ENCODE data around the gene TPGS2. TPM values are rescaled to one million over a fixed set of nuclear protein-coding genes. Genes with fewer than 3 reads are reported as not detected.

Gene TPGS2
- total RNA-seq, 1 experiment from 2014 or later, result 93.3 TPM

- intact Hi-C loops (cut with micrococcal nuclease), result no loop called here
- Histone ChIP-seq H3K4me3 (replicated peaks in 1 of 2; ENCODE audit: low read depth in 1 of 2, low read length in 2 of 2) (no peak overlapping the region), H3K36me3 (ENCODE audit: control insufficient read depth in 1 of 2, insufficient read depth in 2 of 2, low read length in 2 of 2) (no peaks in the 10 kb centered on the region), H3K79me2 (ENCODE audit: insufficient read depth, low read length) (no peaks in the 10 kb centered on the region), H4K20me1 (ENCODE audit: insufficient read depth) (no peaks in the 10 kb centered on the region), H3K9me3 (ENCODE audit: control insufficient read depth in 1 of 2, insufficient read depth in 1 of 2, low read depth in 1 of 2, low read length in 2 of 2) (no peaks in the 10 kb centered on the region; a peak in 1 of 4 replicates), H3K4me2 (ENCODE audit: low read length) (no peak overlapping the region), H2AFZ (ENCODE audit: low read depth, low read length, poor library complexity, severe bottlenecking) (no peak overlapping the region), H3K9me2 (ENCODE audit: insufficient read depth) (no peaks in the 10 kb centered on the region), H3K4me1 (ENCODE audit: control insufficient read depth in 1 of 2, insufficient read depth in 2 of 2, low read length in 2 of 2) (peaks cover 0 to 3% of the 10 kb centered on the region in 2 experiments; a peak in 1 of 4 replicates), H3K27ac (ENCODE audit: low read depth, low read length) (no peak overlapping the region), H3K9ac (ENCODE audit: low read length) (no peak overlapping the region), H3K27me3 (ENCODE audit: insufficient read depth, low read length) (no peaks in the 10 kb centered on the region)
- ChIA-PET CTCF (no interaction called here), RAD21 (ENCODE audit: low non-redundant PET in 1 of 2, low total read pairs in 2 of 2, uncharacterized antibody in 2 of 2, unreplicated experiment in 2 of 2) (no interaction called here), POLR2A (no interaction called here)
- no peak for ATAC-seq
- no peak for DNase-seq (ENCODE audit: low read depth, low spot score)
- TF ChIP-seq CTCF (IDR thresholded peaks at IDR 0.05 in 2 of 3, conservative IDR thresholded peaks at IDR 0.05 in 1 of 3; ENCODE audit: borderline replicate concordance in 1 of 3, insufficient read depth in 1 of 3, low read depth in 2 of 3, low read length in 2 of 3) (no peak), SRF (IDR thresholded peaks at IDR 0.05; ENCODE audit: low read depth) (no peak), EGR1 (IDR thresholded peaks at IDR 0.05; ENCODE audit: low read depth) (no peak)
- no TSS peak for BruUV-seq (replicated peaks)
Observed at GRCh38 chr18:36851202-36851590, 22.4 kb upstream of the TPGS2 start.

DNA sequence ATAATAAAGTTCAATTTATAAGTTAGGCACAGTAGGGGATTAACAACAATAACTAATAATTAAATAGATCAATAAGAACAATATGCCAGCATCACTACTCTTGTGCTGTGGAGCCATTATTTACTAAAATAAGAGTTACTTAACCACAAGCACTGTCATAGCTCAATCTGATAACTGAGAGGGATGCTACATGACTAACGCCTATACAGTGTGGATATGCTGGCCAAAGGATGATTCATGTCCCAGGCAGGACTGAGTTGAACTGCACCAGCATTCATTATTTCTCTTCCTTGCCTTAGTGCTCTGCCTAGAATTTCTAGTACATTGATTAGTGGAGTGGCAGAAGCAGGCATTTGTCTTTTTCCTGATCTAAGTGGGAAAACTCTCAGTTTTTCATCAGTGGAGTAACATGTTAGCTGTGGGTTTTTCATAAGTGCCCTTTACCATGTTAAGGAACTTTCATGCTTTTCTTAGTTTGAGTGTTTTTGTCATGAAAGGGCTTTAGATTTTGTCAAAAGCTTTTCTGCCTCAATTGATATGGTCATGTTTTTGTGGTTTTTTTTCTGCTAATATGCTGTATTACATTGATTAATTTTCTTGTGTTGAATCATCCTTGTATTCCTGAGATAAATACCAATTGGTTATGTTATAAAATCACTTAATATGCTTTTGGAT, 21.9 kb upstream of the TPGS2 start:
- Histone ChIP-seq H3K27ac (ENCODE audit: low read depth, low read length) (no peak overlapping the region), H3K4me1 (ENCODE audit: control insufficient read depth in 1 of 2, insufficient read depth in 2 of 2, low read length in 2 of 2) (peaks cover 0 to 3% of the 10 kb centered on the region in 2 experiments; a peak in 1 of 4 replicates), H3K79me2 (ENCODE audit: insufficient read depth, low read length) (no peaks in the 10 kb centered on the region), H3K9me2 (ENCODE audit: insufficient read depth) (no peaks in the 10 kb centered on the region), H3K4me2 (ENCODE audit: low read length) (no peak overlapping the region), H3K36me3 (ENCODE audit: control insufficient read depth in 1 of 2, insufficient read depth in 2 of 2, low read length in 2 of 2) (no peaks in the 10 kb centered on the region), H3K9ac (ENCODE audit: low read length) (no peak overlapping the region), H3K4me3 (replicated peaks in 1 of 2; ENCODE audit: low read depth in 1 of 2, low read length in 2 of 2) (no peak overlapping the region), H3K27me3 (ENCODE audit: insufficient read depth, low read length) (no peaks in the 10 kb centered on the region), H4K20me1 (ENCODE audit: insufficient read depth) (no peaks in the 10 kb centered on the region), H2AFZ (ENCODE audit: low read depth, low read length, poor library complexity, severe bottlenecking) (no peak overlapping the region), H3K9me3 (ENCODE audit: control insufficient read depth in 1 of 2, insufficient read depth in 1 of 2, low read depth in 1 of 2, low read length in 2 of 2) (no peaks in the 10 kb centered on the region; a peak in 1 of 4 replicates)
- CTCF ChIA-PET, result no interaction called here
- ATAC-seq (peak; percentile 78), DNase-seq (ENCODE audit: low read depth, low spot score) (peak; percentile 4)
- BruUV-seq (replicated peaks), result no TSS peak
- intact Hi-C loops (cut with micrococcal nuclease), result no loop called here
- TF ChIP-seq SRF (IDR thresholded peaks at IDR 0.05; ENCODE audit: low read depth) (no peak), CEBPB (IDR thresholded peaks at IDR 0.05; ENCODE audit: low read depth) (no peak), SP1 (IDR thresholded peaks at IDR 0.05; ENCODE audit: low read depth) (no peak), FOSL1 (IDR thresholded peaks at IDR 0.05; ENCODE audit: low read depth) (no peak), ZFX (IDR thresholded peaks at IDR 0.05) (no peak), CTCF (IDR thresholded peaks at IDR 0.05 in 2 of 3, conservative IDR thresholded peaks at IDR 0.05 in 1 of 3; ENCODE audit: borderline replicate concordance in 1 of 3, insufficient read depth in 1 of 3, low read depth in 2 of 3, low read length in 2 of 3) (no peak)
- TF ChIP-seq, protein P1, sequence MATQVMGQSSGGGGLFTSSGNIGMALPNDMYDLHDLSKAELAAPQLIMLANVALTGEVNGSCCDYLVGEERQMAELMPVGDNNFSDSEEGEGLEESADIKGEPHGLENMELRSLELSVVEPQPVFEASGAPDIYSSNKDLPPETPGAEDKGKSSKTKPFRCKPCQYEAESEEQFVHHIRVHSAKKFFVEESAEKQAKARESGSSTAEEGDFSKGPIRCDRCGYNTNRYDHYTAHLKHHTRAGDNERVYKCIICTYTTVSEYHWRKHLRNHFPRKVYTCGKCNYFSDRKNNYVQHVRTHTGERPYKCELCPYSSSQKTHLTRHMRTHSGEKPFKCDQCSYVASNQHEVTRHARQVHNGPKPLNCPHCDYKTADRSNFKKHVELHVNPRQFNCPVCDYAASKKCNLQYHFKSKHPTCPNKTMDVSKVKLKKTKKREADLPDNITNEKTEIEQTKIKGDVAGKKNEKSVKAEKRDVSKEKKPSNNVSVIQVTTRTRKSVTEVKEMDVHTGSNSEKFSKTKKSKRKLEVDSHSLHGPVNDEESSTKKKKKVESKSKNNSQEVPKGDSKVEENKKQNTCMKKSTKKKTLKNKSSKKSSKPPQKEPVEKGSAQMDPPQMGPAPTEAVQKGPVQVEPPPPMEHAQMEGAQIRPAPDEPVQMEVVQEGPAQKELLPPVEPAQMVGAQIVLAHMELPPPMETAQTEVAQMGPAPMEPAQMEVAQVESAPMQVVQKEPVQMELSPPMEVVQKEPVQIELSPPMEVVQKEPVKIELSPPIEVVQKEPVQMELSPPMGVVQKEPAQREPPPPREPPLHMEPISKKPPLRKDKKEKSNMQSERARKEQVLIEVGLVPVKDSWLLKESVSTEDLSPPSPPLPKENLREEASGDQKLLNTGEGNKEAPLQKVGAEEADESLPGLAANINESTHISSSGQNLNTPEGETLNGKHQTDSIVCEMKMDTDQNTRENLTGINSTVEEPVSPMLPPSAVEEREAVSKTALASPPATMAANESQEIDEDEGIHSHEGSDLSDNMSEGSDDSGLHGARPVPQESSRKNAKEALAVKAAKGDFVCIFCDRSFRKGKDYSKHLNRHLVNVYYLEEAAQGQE (IDR thresholded peaks at IDR 0.05; ENCODE audit: low read depth), result no peak
- RAD21 ChIA-PET (ENCODE audit: low non-redundant PET in 1 of 2, low total read pairs in 2 of 2, uncharacterized antibody in 2 of 2, unreplicated experiment in 2 of 2), result no interaction called here
- POLR2A ChIA-PET, result no interaction called here

All from HCT116 (cell line).